Neuronal stem cell (in vitro differentiated cells): ENCODE results near the gene MAD1L1.

Source experiments
- DNase-seq: peaks from one replicate; pipeline ENCODE4 v3.0.0-alpha.2; 2013; ENCODE audit warnings: low spot score
- H2AFZ ChIP-seq: one replicate; pipeline ENCODE4 v1.6.1; 2013; ENCODE audit warnings: mild to moderate bottlenecking, low read length, inconsistent platforms
- H2AK5ac ChIP-seq: 2 replicates; pipeline ENCODE4 v1.6.1; 2013; ENCODE audit warnings: low read depth, mild to moderate bottlenecking, inconsistent platforms, low read length, moderate library complexity, mixed read lengths
- H2BK120ac ChIP-seq: 2 replicates; pipeline ENCODE4 v1.6.1; 2013; ENCODE audit warnings: low read depth, mild to moderate bottlenecking, inconsistent platforms, low read length, moderate library complexity, mixed read lengths
- H2BK12ac ChIP-seq: one replicate; pipeline ENCODE4 v1.6.1; 2013; ENCODE audit warnings: low read length, inconsistent platforms
- H2BK15ac ChIP-seq: 2 replicates; pipeline ENCODE4 v1.6.1; 2013; ENCODE audit warnings: mild to moderate bottlenecking, low read length, inconsistent platforms, mixed read lengths
- H2BK5ac ChIP-seq: one replicate; pipeline ENCODE4 v1.6.1; 2013; ENCODE audit warnings: inconsistent platforms, mild to moderate bottlenecking, low read length, moderate library complexity
- H3K14ac ChIP-seq: one replicate; pipeline ENCODE4 v1.6.1; 2013; ENCODE audit warnings: low read length, inconsistent platforms
- H3K18ac ChIP-seq: 2 replicates; pipeline ENCODE4 v1.6.1; 2013; ENCODE audit warnings: low read length, inconsistent platforms
- H3K23ac ChIP-seq: 2 replicates; pipeline ENCODE4 v1.6.1; 2013; ENCODE audit warnings: low read depth, mild to moderate bottlenecking, mixed read lengths, low read length, inconsistent platforms; ENCODE audit not compliant: poor library complexity
- H3K27ac ChIP-seq: replicated peaks from 3 replicates; pipeline ENCODE4 v1.5.1; 2013; ENCODE audit warnings: low read length, inconsistent platforms
- H3K27me3 ChIP-seq, 3 experiments: 2 replicates each; pipeline ENCODE4 v1.6.1; 2013; ENCODE audit warnings: low read length in 3 of 3, mild to moderate bottlenecking in 2 of 3, inconsistent platforms in 1 of 3, low read depth in 1 of 3, mixed read lengths in 1 of 3, moderate library complexity in 1 of 3; ENCODE audit not compliant: control insufficient read depth in 3 of 3, insufficient read depth in 3 of 3
- H3K36me3 ChIP-seq, 2 donors: replicated peaks in 1 of 2; 2 replicates each; pipeline ENCODE4 v1.6.1; 2013; ENCODE audit warnings: low read length in 2 of 2; ENCODE audit not compliant: control insufficient read depth in 2 of 2, insufficient read depth in 2 of 2
- H3K4ac ChIP-seq: 2 replicates; pipeline ENCODE4 v1.6.1; 2013; ENCODE audit warnings: inconsistent platforms, mild to moderate bottlenecking, low read length, moderate library complexity
- H3K4me1 ChIP-seq, 2 donors: 1 replicate in 1 of 2; 2 replicates in 1 of 2; pipeline ENCODE4 v1.6.1; 2013; ENCODE audit warnings: low read length in 2 of 2, low read depth in 1 of 2; ENCODE audit not compliant: control insufficient read depth in 2 of 2, insufficient read depth in 1 of 2
- H3K4me2 ChIP-seq: one replicate; pipeline ENCODE4 v1.6.1; 2013; ENCODE audit warnings: mild to moderate bottlenecking, low read length, inconsistent platforms; ENCODE audit not compliant: insufficient read depth, poor library complexity, severe bottlenecking
- H3K4me3 ChIP-seq, 2 donors: 2 replicates each; pipeline ENCODE4 v1.5.1; 2013; ENCODE audit warnings: low read length in 2 of 2, mild to moderate bottlenecking in 2 of 2, inconsistent platforms in 1 of 2, moderate library complexity in 1 of 2
- H3K79me1 ChIP-seq: one replicate; pipeline ENCODE4 v1.6.1; 2013; ENCODE audit warnings: low read depth, mild to moderate bottlenecking, inconsistent platforms, low read length, moderate library complexity
- H3K9ac ChIP-seq: one replicate; pipeline ENCODE4 v1.6.1; 2013; ENCODE audit warnings: mild to moderate bottlenecking, low read depth, low read length, inconsistent platforms; ENCODE audit not compliant: poor library complexity
- H3K9me3 ChIP-seq, 2 donors: replicated peaks in 1 of 2; 2 replicates each; pipeline versions ENCODE3 to v1.6.1; 2013; ENCODE audit warnings: low read length in 2 of 2, mild to moderate bottlenecking in 2 of 2, inconsistent platforms in 1 of 2, low read depth in 1 of 2, mixed read lengths in 1 of 2, moderate library complexity in 1 of 2; ENCODE audit not compliant: control insufficient read depth in 2 of 2, insufficient read depth in 1 of 2
- H4K8ac ChIP-seq: one replicate; pipeline ENCODE4 v1.6.1; 2013; ENCODE audit warnings: low read depth, mild to moderate bottlenecking, inconsistent platforms, low read length, moderate library complexity
- H4K91ac ChIP-seq: one replicate; pipeline ENCODE4 v1.6.1; 2013; ENCODE audit warnings: low read length, low read depth, mild to moderate bottlenecking, inconsistent platforms; ENCODE audit not compliant: poor library complexity
- WGBS, 2 donors: extraction: QIAGEN DNeasy Blood & Tissue Kit; methylation state at CpG; one replicate each; pipeline ENCODE4 v1.1.7; 2013; ENCODE audit warnings: missing lambda C conversion rate in 2 of 2, mixed read lengths in 1 of 2; ENCODE audit not compliant: insufficient read length in 2 of 2, insufficient replicate concordance in 1 of 2; ENCODE audit errors: extremely low coverage in 2 of 2; 5-methylcytosine and 5-hydroxymethylcytosine counted together

MAD1L1 gene

DNA sequence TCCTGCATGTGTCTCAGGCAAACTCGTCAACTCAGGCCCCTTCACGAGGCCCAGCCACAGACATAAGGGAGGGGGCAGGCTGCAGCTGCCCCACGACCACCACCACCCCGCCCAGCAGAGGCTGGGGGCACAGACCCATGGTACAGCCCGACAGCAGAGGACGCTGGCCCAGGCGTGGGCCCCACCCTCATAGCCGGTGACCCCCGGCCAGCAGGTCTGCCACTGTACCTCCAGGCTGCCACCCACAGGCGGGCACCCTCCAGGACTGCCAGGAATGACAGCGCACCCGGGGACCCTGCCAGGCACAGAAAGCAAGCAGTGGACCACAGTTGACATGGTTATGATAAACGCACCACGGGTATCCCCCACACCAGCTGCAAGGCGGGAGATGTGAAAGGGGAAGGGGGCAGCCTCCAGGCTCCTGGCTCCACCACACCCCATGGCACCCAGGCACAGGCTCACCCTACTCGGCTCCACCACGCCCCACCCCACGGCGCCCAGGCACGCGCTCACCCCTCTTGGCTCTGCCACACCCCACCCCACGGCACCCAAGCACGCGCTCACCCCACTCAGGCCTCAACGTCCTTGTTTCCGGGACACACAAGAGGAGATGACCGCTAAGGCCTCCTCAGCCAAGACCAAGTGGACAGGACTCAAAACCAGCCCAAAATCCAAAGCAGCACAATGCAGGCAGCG, 135.9 kb downstream of the MAD1L1 start:
- H3K4me2 ChIP-seq = no peak overlapping the region

GRCh38 chr7:2095436-2095835, 137.3 kb downstream of the MAD1L1 start:
- H2BK120ac ChIP-seq = no peak overlapping the region
- H3K27ac ChIP-seq = no peak overlapping the region
- no peak overlapping the region for H2BK5ac ChIP-seq
- H3K36me3 ChIP-seq = peaks cover 1 to 8% of the 10 kb centered on the region in 2 donors
- H3K14ac ChIP-seq = no peak overlapping the region
- H4K8ac ChIP-seq = no peak overlapping the region
- H3K4me2 ChIP-seq = no peak overlapping the region
- peak overlapping the region in 1 of 2 donors; percentile 29 for H3K4me3 ChIP-seq
- H4K91ac ChIP-seq = no peak overlapping the region
- peaks cover 7% of the 10 kb centered on the region for H3K79me1 ChIP-seq
- peak overlapping the region; percentile 53 for H3K18ac ChIP-seq
- peak overlapping the region; percentile 47 for H2BK12ac ChIP-seq
- H2AFZ ChIP-seq = no peak overlapping the region
- H2AK5ac ChIP-seq = no peak overlapping the region
- no peaks in the 10 kb centered on the region for H3K27me3 ChIP-seq
- H3K9me3 ChIP-seq = peaks cover 4% of the 10 kb centered on the region in 2 donors
- H3K4me1 ChIP-seq = peaks cover 5 to 23% of the 10 kb centered on the region in 2 donors
- H2BK15ac ChIP-seq = no peak overlapping the region
- peak overlapping the region; percentile 38 for H3K9ac ChIP-seq
- WGBS, 2 donors = no CpG with 5 or more reads among the region's 20 CpGs
- DNase-seq = no peak
- no peak overlapping the region for H3K4ac ChIP-seq
- peak overlapping the region; percentile 16 for H3K23ac ChIP-seq

More for the DNA sequence above, 135.9 kb downstream of the MAD1L1 start:
- Histone ChIP-seq H3K9me3 (peaks cover 4% of the 10 kb centered on the region in 2 donors), H3K27me3 (no peaks in the 10 kb centered on the region), H3K27ac (no peak overlapping the region), H3K18ac (peak overlapping the region; percentile 77), H3K4me3 (no peak overlapping the region), H2BK5ac (no peak overlapping the region), H3K4me1 (peaks cover 10 to 25% of the 10 kb centered on the region in 2 donors), H3K9ac (peak overlapping the region; percentile 56), H2AFZ (no peak overlapping the region), H3K14ac (no peak overlapping the region), H3K36me3 (peaks cover 1 to 8% of the 10 kb centered on the region in 2 donors), H4K91ac (peak overlapping the region; percentile 69), H2BK120ac (no peak overlapping the region), H2BK12ac (no peak overlapping the region), H2BK15ac (no peak overlapping the region), H3K4ac (no peak overlapping the region), H3K79me1 (peaks cover 7% of the 10 kb centered on the region), H4K8ac (no peak overlapping the region), H3K23ac (peak overlapping the region; percentile 82), H2AK5ac (peak overlapping the region; percentile 97)
- no CpG with 5 or more reads among the region's 28 CpGs for WGBS, 2 donors
- DNase-seq = no peak

GRCh38 chr7:2094454-2095045, 138.2 kb downstream of the MAD1L1 start:
- Histone ChIP-seq H3K36me3 (peaks cover 1 to 10% of the 10 kb centered on the region in 2 donors), H3K4ac (no peak overlapping the region), H2AK5ac (no peak overlapping the region), H3K23ac (no peak overlapping the region), H4K8ac (no peak overlapping the region), H3K4me2 (no peak overlapping the region), H2BK120ac (no peak overlapping the region), H3K9ac (no peak overlapping the region), H4K91ac (no peak overlapping the region), H3K27me3 (no peaks in the 10 kb centered on the region), H3K18ac (no peak overlapping the region), H2BK12ac (no peak overlapping the region), H2AFZ (no peak overlapping the region), H3K27ac (no peak overlapping the region), H2BK15ac (no peak overlapping the region), H3K9me3 (peaks cover 4% of the 10 kb centered on the region in 2 donors), H3K4me3 (no peak overlapping the region), H3K14ac (no peak overlapping the region), H2BK5ac (no peak overlapping the region), H3K4me1 (peaks cover 0 to 15% of the 10 kb centered on the region in 2 donors), H3K79me1 (peaks cover 7% of the 10 kb centered on the region)
- WGBS, 2 donors = no CpG with 5 or more reads among the region's 13 CpGs
- DNase-seq = no peak

GRCh38 chr7:2093843-2094220, 138.9 kb downstream of the MAD1L1 start:
- Histone ChIP-seq H3K9ac (no peak overlapping the region), H3K4me1 (peaks cover 0 to 12% of the 10 kb centered on the region in 2 donors), H3K27ac (no peak overlapping the region), H2BK15ac (peak overlapping the region; percentile 44), H3K14ac (peak overlapping the region; percentile 59), H4K91ac (no peak overlapping the region), H4K8ac (no peak overlapping the region), H2BK120ac (no peak overlapping the region), H3K79me1 (peaks cover 7% of the 10 kb centered on the region), H3K4ac (no peak overlapping the region), H3K23ac (peak overlapping the region; percentile 22), H3K18ac (peak overlapping the region; percentile 89), H2BK12ac (no peak overlapping the region), H2AFZ (no peak overlapping the region), H2BK5ac (peak overlapping the region; percentile 15), H3K27me3 (no peaks in the 10 kb centered on the region), H3K4me3 (no peak overlapping the region), H3K9me3 (peaks cover 4% of the 10 kb centered on the region in 2 donors), H3K4me2 (no peak overlapping the region), H2AK5ac (no peak overlapping the region), H3K36me3 (peaks cover 1 to 10% of the 10 kb centered on the region in 2 donors)
- no peak for DNase-seq
- no CpG with 5 or more reads among the region's 13 CpGs for WGBS, 2 donors
